MM.1S (cell line): Measurements from ENCODE around the gene ITIH4.

Experiments
- DNase-seq: peaks from one replicate; pipeline ENCODE4 v3.0.0-alpha.2; 2015
- H2AFZ ChIP-seq: fragments of 300-600 bp; sonication (generic); 2 replicates; pipeline ENCODE4 v1.6.0; 2016; ENCODE audit warnings: antibody characterized with exemption, low read length
- H3F3A ChIP-seq: fragments of 300-600 bp; sonication (generic); 2 replicates; pipeline ENCODE4 v1.6.1; 2016; ENCODE audit warnings: mild to moderate bottlenecking, antibody characterized with exemption, low read length, moderate library complexity, mixed read lengths; ENCODE audit not compliant: insufficient read depth
- H3K27ac ChIP-seq: fragments of 300-600 bp; sonication (generic); 2 replicates; pipeline ENCODE4 v1.5.1; 2016; ENCODE audit warnings: mild to moderate bottlenecking, low read length
- H3K27me3 ChIP-seq: fragments of 300-600 bp; sonication (generic); replicated peaks from 2 replicates; pipeline ENCODE4 v1.6.0; 2016; ENCODE audit warnings: low read length; ENCODE audit not compliant: insufficient read depth
- H3K36me3 ChIP-seq: fragments of 300-600 bp; sonication (generic); replicated peaks from 2 replicates; pipeline ENCODE4 v1.6.1; 2016; ENCODE audit warnings: mild to moderate bottlenecking, low read length, mixed read lengths; ENCODE audit not compliant: insufficient read depth
- H3K4me1 ChIP-seq: fragments of 300-600 bp; sonication (generic); 2 replicates; pipeline ENCODE4 v1.6.1; 2016; ENCODE audit warnings: low read length, mixed read lengths
- H3K4me2 ChIP-seq: fragments of 300-600 bp; sonication (generic); 2 replicates; pipeline ENCODE4 v1.6.0; 2016; ENCODE audit warnings: low read depth, low read length
- H3K4me3 ChIP-seq: fragments of 300-600 bp; sonication (generic); 2 replicates; pipeline ENCODE4 v1.5.1; 2016; ENCODE audit warnings: low read length, mixed read lengths
- H3K79me2 ChIP-seq: fragments of 300-600 bp; sonication (generic); 2 replicates; pipeline ENCODE4 v1.6.1; 2016; ENCODE audit warnings: mixed run types, low read length, mixed read lengths
- H3K9ac ChIP-seq: fragments of 300-600 bp; sonication (generic); 2 replicates; pipeline ENCODE4 v1.6.1; 2016; ENCODE audit warnings: low read length, mixed read lengths
- H3K9me2 ChIP-seq: fragments of 300-600 bp; sonication (generic); replicated peaks from 2 replicates; pipeline ENCODE4 v1.6.1; 2016; ENCODE audit warnings: mild to moderate bottlenecking, low read length, mixed read lengths; ENCODE audit not compliant: insufficient read depth
- H3K9me3 ChIP-seq: fragments of 300-600 bp; sonication (generic); replicated peaks from 2 replicates; pipeline ENCODE4 v1.6.1; 2016; ENCODE audit warnings: mild to moderate bottlenecking, low read length, mixed read lengths; ENCODE audit not compliant: insufficient read depth
- H4K20me1 ChIP-seq: fragments of 300-600 bp; sonication (generic); 2 replicates; pipeline ENCODE4 v1.6.1; 2016; ENCODE audit warnings: mild to moderate bottlenecking, low read length, moderate library complexity, mixed read lengths; ENCODE audit not compliant: insufficient read depth
- EZH2 ChIP-seq: fragments of 300-600 bp; sonication (generic); optimal IDR thresholded peaks from 2 replicates; pipeline ENCODE3; 2017; ENCODE audit warnings: low read depth, mild to moderate bottlenecking, antibody characterized with exemption, low read length, mixed read lengths
- EZH2phosphoT487 ChIP-seq: fragments of 300-600 bp; sonication (generic); IDR thresholded peaks from 2 replicates; pipeline ENCODE4 v1.6.1; 2018; ENCODE audit warnings: antibody characterized with exemption, low read length
- TF ChIP-seq, protein P1 (sequence below): fragments of 300-600 bp; sonication (generic); IDR thresholded peaks from 2 replicates; pipeline ENCODE4 v1.5.1; 2016; ENCODE audit warnings: antibody characterized with exemption, low read length, mixed read lengths

The ITIH4 gene

GRCh38 chr3:52848617-52849016, 18.1 kb upstream of the ITIH4 start:
- no peak overlapping the region for H3K27ac ChIP-seq
- H4K20me1 ChIP-seq: no peaks in the 10 kb centered on the region
- H2AFZ ChIP-seq: no peak overlapping the region
- no peak overlapping the region for H3K4me2 ChIP-seq
- no peaks in the 10 kb centered on the region for H3K27me3 ChIP-seq
- H3K9ac ChIP-seq: no peak overlapping the region
- no peak for DNase-seq
- H3K4me1 ChIP-seq: peaks cover 11% of the 10 kb centered on the region
- no peaks in the 10 kb centered on the region for H3K9me2 ChIP-seq
- no peak overlapping the region for H3K4me3 ChIP-seq
- TF ChIP-seq, protein P1, sequence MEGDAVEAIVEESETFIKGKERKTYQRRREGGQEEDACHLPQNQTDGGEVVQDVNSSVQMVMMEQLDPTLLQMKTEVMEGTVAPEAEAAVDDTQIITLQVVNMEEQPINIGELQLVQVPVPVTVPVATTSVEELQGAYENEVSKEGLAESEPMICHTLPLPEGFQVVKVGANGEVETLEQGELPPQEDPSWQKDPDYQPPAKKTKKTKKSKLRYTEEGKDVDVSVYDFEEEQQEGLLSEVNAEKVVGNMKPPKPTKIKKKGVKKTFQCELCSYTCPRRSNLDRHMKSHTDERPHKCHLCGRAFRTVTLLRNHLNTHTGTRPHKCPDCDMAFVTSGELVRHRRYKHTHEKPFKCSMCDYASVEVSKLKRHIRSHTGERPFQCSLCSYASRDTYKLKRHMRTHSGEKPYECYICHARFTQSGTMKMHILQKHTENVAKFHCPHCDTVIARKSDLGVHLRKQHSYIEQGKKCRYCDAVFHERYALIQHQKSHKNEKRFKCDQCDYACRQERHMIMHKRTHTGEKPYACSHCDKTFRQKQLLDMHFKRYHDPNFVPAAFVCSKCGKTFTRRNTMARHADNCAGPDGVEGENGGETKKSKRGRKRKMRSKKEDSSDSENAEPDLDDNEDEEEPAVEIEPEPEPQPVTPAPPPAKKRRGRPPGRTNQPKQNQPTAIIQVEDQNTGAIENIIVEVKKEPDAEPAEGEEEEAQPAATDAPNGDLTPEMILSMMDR: no peak
- no peak for TF ChIP-seq EZH2
- no peak for TF ChIP-seq EZH2phosphoT487
- H3F3A ChIP-seq: 0 out of 2 replicates have a peak, but pooled peaks cover 5% of the 10 kb centered on the region
- no peaks in the 10 kb centered on the region for H3K79me2 ChIP-seq
- H3K36me3 ChIP-seq: no peaks in the 10 kb centered on the region
- no peaks in the 10 kb centered on the region for H3K9me3 ChIP-seq

- Histone ChIP-seq H4K20me1 (no peaks in the 10 kb centered on the region), H3K27me3 (no peaks in the 10 kb centered on the region), H3K9ac (no peak overlapping the region), H3K4me1 (peaks cover 11% of the 10 kb centered on the region), H3K27ac (no peak overlapping the region), H3K9me3 (no peaks in the 10 kb centered on the region), H3K4me3 (no peak overlapping the region), H2AFZ (no peak overlapping the region), H3K4me2 (no peak overlapping the region), H3F3A (0 out of 2 replicates have a peak, but pooled peaks cover 5% of the 10 kb centered on the region), H3K79me2 (no peaks in the 10 kb centered on the region), H3K9me2 (no peaks in the 10 kb centered on the region), H3K36me3 (no peaks in the 10 kb centered on the region)
- TF ChIP-seq EZH2: no peak
- TF ChIP-seq EZH2phosphoT487: no peak
- TF ChIP-seq, protein P1: no peak
- no peak for DNase-seq
Measured at GRCh38 chr3:52847726-52848125, 17.3 kb upstream of the ITIH4 start.

- H3K27ac ChIP-seq: no peak overlapping the region
- H3K4me3 ChIP-seq: no peak overlapping the region
- TF ChIP-seq EZH2 (no peak), EZH2phosphoT487 (no peak)
- H3K9me2 ChIP-seq: no peaks in the 10 kb centered on the region
- peaks cover 11% of the 10 kb centered on the region for H3K4me1 ChIP-seq
- no peaks in the 10 kb centered on the region for H3K27me3 ChIP-seq
- no peaks in the 10 kb centered on the region for H3K79me2 ChIP-seq
- H2AFZ ChIP-seq: no peak overlapping the region
- H4K20me1 ChIP-seq: no peaks in the 10 kb centered on the region
- DNase-seq: no peak
- H3K36me3 ChIP-seq: no peaks in the 10 kb centered on the region
- H3K9me3 ChIP-seq: no peaks in the 10 kb centered on the region
- 0 out of 2 replicates have a peak, but pooled peaks cover 5% of the 10 kb centered on the region for H3F3A ChIP-seq
- no peak overlapping the region for H3K4me2 ChIP-seq
- H3K9ac ChIP-seq: no peak overlapping the region
Measured at GRCh38 chr3:52847241-52847640, 16.8 kb upstream of the ITIH4 start.

DNA sequence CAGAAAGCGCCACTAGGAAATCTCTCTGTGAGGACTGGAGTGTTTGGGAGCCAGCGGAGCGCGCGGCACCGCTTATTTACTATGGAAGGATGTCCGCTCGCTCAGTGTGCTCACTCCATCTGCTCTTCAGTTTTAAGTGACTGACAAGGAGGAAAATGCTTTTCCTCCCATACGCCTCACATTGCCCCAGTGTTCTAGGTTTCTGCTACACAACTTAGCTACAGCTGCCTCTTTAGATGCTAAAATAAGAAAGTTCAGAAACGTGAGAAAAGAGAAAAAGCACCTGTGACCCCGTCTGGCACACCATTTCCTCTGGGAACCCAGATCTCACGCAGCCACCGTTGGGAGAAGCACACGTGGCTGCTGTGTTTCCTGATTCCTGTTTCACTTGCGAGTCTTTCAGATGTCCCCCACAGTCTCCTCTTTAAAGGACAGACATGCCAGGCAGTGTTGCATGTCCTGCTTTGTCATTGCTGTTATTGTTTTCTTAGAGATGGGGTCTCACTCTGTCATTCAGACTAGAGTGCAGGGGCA, 16.0 kb upstream of the ITIH4 start:
- Histone ChIP-seq H3K4me3 (no peak overlapping the region), H3K9me3 (no peaks in the 10 kb centered on the region), H3K4me1 (peaks cover 11% of the 10 kb centered on the region), H3K27me3 (no peaks in the 10 kb centered on the region), H3K9ac (no peak overlapping the region), H3K36me3 (no peaks in the 10 kb centered on the region), H3K4me2 (peak overlapping the region; percentile 41; the same call in 1 of the 2 replicates), H4K20me1 (no peaks in the 10 kb centered on the region), H3F3A (0 out of 2 replicates have a peak, but pooled peaks cover 5% of the 10 kb centered on the region), H3K79me2 (no peaks in the 10 kb centered on the region), H2AFZ (no peak overlapping the region), H3K9me2 (no peaks in the 10 kb centered on the region), H3K27ac (peak overlapping the region; percentile 22; the same call in 1 of the 2 replicates)
- DNase-seq: peak; percentile 25
- no peak for TF ChIP-seq EZH2phosphoT487
- TF ChIP-seq, protein P1: no peak
- no peak for TF ChIP-seq EZH2
